NB4 (cell line): ENCODE data around the gene ZNF248.

Source experiments
- DNase-seq: peaks from one replicate; pipeline ENCODE4 v3.0.0; 2010; ENCODE audit warnings: low read depth
- H3K4me3 ChIP-seq: one replicate; pipeline ENCODE4 v1.5.1; 2011; ENCODE audit warnings: mild to moderate bottlenecking, low read depth, low read length, moderate library complexity
- CTCF ChIP-seq: IDR thresholded peaks from one replicate; pipeline ENCODE4 v1.5.1; 2012; ENCODE audit warnings: low read depth, low read length
- MYC ChIP-seq: IDR thresholded peaks from 2 replicates; pipeline ENCODE4 v1.6.1; 2011; ENCODE audit warnings: low read depth, low read length
- POLR2A ChIP-seq: IDR thresholded peaks from 2 replicates; pipeline ENCODE4 v1.6.1; 2011; ENCODE audit warnings: mild to moderate bottlenecking; ENCODE audit not compliant: insufficient read length; ENCODE audit errors: extremely low read depth
- TF ChIP-seq, protein P1 (sequence below): IDR thresholded peaks from 2 replicates; pipeline ENCODE4 v1.6.1; 2011; ENCODE audit warnings: low read depth, low read length

ZNF248 gene

DNA sequence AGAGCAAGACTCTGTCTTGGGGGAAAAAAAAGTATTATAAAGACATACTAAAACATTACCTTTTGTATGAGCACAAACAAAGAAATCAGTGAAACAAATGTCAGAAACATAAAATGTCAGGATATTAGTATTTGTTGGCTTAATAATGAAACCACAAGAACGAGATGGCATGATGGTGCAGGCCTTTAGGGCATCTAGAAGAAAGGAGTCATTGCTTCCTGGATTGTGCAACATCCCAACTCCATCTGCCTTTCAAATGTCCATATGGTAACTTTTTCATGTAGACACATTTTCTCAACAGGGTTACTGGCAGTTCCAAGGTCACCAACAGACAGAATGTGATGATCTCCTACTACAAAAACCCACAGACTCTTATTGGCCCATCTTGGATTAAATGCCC is 96.6 kb downstream of the ZNF248 start:
- peak; percentile 94 for DNase-seq
- H3K4me3 ChIP-seq, result no peak overlapping the region
- TF ChIP-seq, protein P1, sequence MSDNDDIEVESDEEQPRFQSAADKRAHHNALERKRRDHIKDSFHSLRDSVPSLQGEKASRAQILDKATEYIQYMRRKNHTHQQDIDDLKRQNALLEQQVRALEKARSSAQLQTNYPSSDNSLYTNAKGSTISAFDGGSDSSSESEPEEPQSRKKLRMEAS, result no peak
- no peak for TF ChIP-seq POLR2A
- TF ChIP-seq MYC, result no peak
- TF ChIP-seq CTCF, result no peak

- peak; percentile 74 for DNase-seq
- no peak overlapping the region for H3K4me3 ChIP-seq
- TF ChIP-seq, protein P1, result no peak
- TF ChIP-seq CTCF, result no peak
Observed at GRCh38 chr10:37758074-37758473, 99.3 kb downstream of the ZNF248 start.

DNA sequence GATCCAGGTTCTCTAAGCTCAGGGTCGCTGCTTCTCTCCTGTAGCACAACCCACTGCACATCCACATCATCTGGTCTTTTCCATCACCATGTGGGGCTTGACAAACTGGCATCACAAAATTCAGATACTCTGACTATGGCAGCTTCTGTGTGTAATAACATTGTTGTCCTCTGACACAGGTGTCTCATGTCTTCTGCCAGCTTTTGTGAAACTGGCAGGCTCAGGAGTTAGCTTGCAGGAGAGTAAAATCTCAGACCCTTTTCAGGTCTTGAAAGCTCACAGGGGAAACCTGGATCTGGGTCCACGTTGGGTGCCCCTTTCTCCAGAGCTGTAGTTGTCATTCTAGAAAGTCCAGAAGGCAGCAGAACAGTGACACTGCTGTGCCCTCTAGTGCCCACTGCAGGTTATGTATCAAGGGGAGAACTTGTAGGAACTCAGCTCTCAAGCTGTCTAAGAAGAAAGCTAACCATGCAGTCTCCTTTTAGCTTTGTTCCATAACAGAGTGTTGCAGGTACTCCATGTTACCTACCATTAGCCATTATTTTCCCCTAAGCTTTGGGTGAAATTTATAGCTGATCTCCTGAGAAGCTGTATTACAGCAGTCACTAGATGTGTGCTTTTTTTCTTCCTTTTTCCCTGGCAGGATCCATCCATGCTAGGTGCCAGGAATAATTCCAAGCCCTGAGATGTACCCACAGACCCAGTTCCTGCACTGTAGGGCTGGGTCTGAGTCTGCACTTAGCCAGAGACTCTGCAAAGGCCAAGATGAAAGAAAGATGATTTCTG is 102.7 kb downstream of the ZNF248 start:
- H3K4me3 ChIP-seq, result no peak overlapping the region
- peak; percentile 98 for DNase-seq
- TF ChIP-seq, protein P1, result no peak
- TF ChIP-seq MYC (no peak), POLR2A (no peak), CTCF (no peak)

DNA sequence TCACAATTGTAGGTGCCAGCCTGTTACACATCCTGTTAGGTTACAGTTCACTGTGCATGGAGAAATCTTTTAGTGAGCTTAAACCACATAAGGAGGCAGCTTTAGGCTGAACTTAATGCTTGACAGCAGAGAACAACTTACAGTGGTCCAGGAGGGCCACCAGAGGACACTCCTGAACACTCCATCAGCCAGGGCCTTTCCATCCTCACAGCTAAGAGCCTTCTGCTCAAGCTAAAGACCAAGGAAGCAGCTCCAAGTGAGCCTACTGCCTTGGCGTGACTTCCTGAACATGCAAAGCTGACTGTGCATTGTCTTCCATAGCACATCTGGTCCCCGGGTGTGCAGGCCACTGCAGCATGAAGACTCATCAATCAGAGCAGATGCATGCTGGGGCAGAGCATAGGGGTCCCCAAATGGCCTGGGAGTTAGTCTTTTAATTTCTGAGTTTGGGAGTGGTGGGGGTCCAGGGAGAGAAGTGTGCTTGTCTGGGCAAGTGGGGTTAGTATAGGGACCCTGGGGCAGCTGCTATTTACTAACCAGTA is 105.0 kb downstream of the ZNF248 start:
- peak; percentile 85 for DNase-seq
- no peak for TF ChIP-seq POLR2A
- no peak for TF ChIP-seq MYC

DNA sequence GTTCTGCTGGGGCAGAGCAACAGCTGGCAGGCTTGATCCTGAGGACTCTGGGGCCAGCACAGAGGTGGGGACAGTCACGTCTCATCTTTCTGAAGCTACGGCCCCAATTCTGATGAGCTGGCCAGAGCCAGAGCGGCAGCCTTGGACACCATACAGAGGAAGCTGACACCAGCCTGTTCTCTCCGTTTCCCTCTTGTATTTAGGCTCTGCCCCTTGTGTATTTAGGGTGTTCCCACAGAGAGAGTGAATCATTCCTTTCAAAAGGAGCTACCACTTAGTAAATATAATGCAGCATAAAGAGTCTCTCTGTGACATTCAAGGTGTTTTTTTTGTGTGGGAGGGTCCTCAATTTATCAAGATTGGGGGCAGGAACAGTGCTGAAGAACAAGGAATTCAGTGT is 109.2 kb downstream of the ZNF248 start:
- DNase-seq, result no peak
- TF ChIP-seq MYC, result no peak
- TF ChIP-seq CTCF, result no peak
- no peak for TF ChIP-seq POLR2A
- TF ChIP-seq, protein P1, result no peak
- no peak overlapping the region for H3K4me3 ChIP-seq

More for the DNA sequence above, 105.0 kb downstream of the ZNF248 start:
- no peak overlapping the region for H3K4me3 ChIP-seq

DNA sequence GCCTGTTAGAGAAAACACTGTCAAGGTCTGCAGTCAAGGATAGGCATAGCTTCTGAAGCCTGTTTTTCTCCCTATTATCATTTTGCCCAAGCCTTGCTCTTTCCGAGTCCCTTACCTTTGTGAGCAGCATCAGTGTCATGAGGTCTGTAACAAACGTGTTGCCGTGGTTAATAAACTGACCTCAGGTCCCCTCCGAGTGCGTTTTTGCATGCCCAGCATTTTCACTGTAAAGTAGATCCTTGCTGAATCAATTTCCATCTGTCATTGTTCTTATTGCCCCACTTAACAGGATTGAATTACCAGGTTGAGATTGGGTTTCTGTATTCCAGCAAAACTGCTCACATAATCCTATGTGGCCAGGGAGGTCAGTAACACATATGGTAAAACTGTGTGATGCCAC is 110.3 kb downstream of the ZNF248 start:
- no peak overlapping the region for H3K4me3 ChIP-seq
- TF ChIP-seq CTCF (no peak), POLR2A (no peak), MYC (no peak)
- TF ChIP-seq, protein P1, result no peak
- no peak for DNase-seq
